Parathyroid adenoma (tissue), 2 donors: Measurements from ENCODE around the gene CACNA1G.

Experiments
- H2AFZ ChIP-seq: fragments of 300-600 bp; sonication (generic); one replicate; pipeline ENCODE4 v1.7.0; 2017; ENCODE audit warnings: antibody characterized with exemption, mild to moderate bottlenecking
- H3K27ac ChIP-seq: fragments of 300-600 bp; sonication (generic); one replicate; pipeline ENCODE4 v1.7.0; 2017
- H3K27me3 ChIP-seq: fragments of 300-600 bp; sonication (generic); one replicate; pipeline ENCODE4 v1.7.0; 2017; ENCODE audit warnings: low read length; ENCODE audit not compliant: control insufficient read depth, insufficient read depth
- H3K36me3 ChIP-seq: fragments of 300-600 bp; sonication (generic); one replicate; pipeline ENCODE4 v1.7.0; 2017; ENCODE audit warnings: low read length; ENCODE audit not compliant: control insufficient read depth, insufficient read depth
- H3K4me1 ChIP-seq: fragments of 300-600 bp; sonication (generic); one replicate; pipeline ENCODE4 v1.7.0; 2017; ENCODE audit warnings: control low read depth
- H3K4me2 ChIP-seq: fragments of 300-600 bp; sonication (generic); one replicate; pipeline ENCODE4 v1.7.0; 2017; ENCODE audit warnings: low read length
- H3K4me3 ChIP-seq: fragments of 300-600 bp; sonication (generic); one replicate; pipeline ENCODE4 v1.7.0; 2017; ENCODE audit warnings: low read depth, low read length
- H3K79me2 ChIP-seq: fragments of 300-600 bp; sonication (generic); one replicate; pipeline ENCODE4 v1.7.0; 2017; ENCODE audit warnings: control low read depth
- H3K9ac ChIP-seq: fragments of 300-600 bp; sonication (generic); one replicate; pipeline ENCODE4 v1.7.0; 2017; ENCODE audit warnings: mild to moderate bottlenecking
- H3K9me3 ChIP-seq: fragments of 300-600 bp; sonication (generic); one replicate; pipeline ENCODE4 v1.7.0; 2017; ENCODE audit warnings: low read length; ENCODE audit not compliant: control insufficient read depth
- TF ChIP-seq, protein P1 (sequence below): fragments of 300-600 bp; sonication (generic); IDR thresholded peaks from one replicate; pipeline ENCODE4 v1.7.0; 2017; ENCODE audit warnings: antibody characterized with exemption, mild to moderate bottlenecking
- donor health status: primary hyperparathyroidism.

Gene CACNA1G

GRCh38 chr17:50560185-50560824 lies at the start of gene CACNA1G:
TSS of gene CACNA1G (plus strand) at chr17:50560715. CDS start at chr17:50561460, 745 bp downstream.
- peaks cover 6% of the 10 kb centered on the region for H3K27me3 ChIP-seq
- no peaks in the 10 kb centered on the region for H3K9me3 ChIP-seq
- H3K79me2 ChIP-seq, result no peaks in the 10 kb centered on the region
- H3K4me2 ChIP-seq, result peak within 1 kb of the TSS; percentile 57
- H2AFZ ChIP-seq, result peak within 1 kb of the TSS; percentile 50
- TF ChIP-seq, protein P1, sequence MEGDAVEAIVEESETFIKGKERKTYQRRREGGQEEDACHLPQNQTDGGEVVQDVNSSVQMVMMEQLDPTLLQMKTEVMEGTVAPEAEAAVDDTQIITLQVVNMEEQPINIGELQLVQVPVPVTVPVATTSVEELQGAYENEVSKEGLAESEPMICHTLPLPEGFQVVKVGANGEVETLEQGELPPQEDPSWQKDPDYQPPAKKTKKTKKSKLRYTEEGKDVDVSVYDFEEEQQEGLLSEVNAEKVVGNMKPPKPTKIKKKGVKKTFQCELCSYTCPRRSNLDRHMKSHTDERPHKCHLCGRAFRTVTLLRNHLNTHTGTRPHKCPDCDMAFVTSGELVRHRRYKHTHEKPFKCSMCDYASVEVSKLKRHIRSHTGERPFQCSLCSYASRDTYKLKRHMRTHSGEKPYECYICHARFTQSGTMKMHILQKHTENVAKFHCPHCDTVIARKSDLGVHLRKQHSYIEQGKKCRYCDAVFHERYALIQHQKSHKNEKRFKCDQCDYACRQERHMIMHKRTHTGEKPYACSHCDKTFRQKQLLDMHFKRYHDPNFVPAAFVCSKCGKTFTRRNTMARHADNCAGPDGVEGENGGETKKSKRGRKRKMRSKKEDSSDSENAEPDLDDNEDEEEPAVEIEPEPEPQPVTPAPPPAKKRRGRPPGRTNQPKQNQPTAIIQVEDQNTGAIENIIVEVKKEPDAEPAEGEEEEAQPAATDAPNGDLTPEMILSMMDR, result no peak
- peaks cover 13% of the 10 kb centered on the region for H3K4me1 ChIP-seq
- H3K36me3 ChIP-seq, result no peaks in the 10 kb centered on the region
- no peak within 1 kb of the TSS for H3K27ac ChIP-seq
- H3K9ac ChIP-seq, result no peak within 1 kb of the TSS
- peak within 1 kb of the TSS; percentile 12 for H3K4me3 ChIP-seq

DNA sequence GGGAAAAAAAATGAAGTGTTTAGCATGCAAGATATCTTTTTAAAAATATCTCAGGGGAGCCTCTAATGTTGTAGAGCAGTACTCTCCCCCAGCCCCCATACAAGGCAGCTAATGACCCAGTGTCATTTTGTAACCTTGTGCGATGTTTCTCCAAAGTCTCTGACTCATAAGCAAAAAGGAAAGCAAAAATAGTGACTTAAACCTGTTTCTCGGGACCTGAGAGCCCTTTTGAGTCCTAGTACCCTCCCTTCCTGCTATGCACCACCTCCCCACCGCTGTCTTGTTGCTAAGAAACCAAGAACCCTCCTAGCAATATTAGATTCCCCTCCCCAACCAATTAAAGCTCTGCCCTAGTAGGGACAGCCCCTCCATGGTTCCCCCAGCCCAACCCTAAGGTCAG lies 49.5 kb upstream of the CACNA1G start:
- TF ChIP-seq, protein P1, result no peak
- Histone ChIP-seq H3K4me2 (peak overlapping the region; percentile 69), H2AFZ (peak overlapping the region; percentile 90), H3K9ac (peak overlapping the region; percentile 54), H3K27me3 (no peaks in the 10 kb centered on the region), H3K9me3 (no peaks in the 10 kb centered on the region), H3K4me3 (peak overlapping the region; percentile 51), H3K79me2 (no peaks in the 10 kb centered on the region), H3K36me3 (no peaks in the 10 kb centered on the region), H3K27ac (peak overlapping the region; percentile 100), H3K4me1 (peaks cover 51% of the 10 kb centered on the region)

GRCh38 chr17:50513495-50513894 lies 47.0 kb upstream of the CACNA1G start:
- Histone ChIP-seq H3K4me3 (no peak overlapping the region), H2AFZ (no peak overlapping the region), H3K9me3 (no peaks in the 10 kb centered on the region), H3K79me2 (no peaks in the 10 kb centered on the region), H3K9ac (no peak overlapping the region), H3K4me2 (no peak overlapping the region), H3K27me3 (no peaks in the 10 kb centered on the region), H3K4me1 (peaks cover 46% of the 10 kb centered on the region), H3K36me3 (no peaks in the 10 kb centered on the region), H3K27ac (no peak overlapping the region)
- TF ChIP-seq, protein P1, result no peak

GRCh38 chr17:50514388-50514787 lies 46.1 kb upstream of the CACNA1G start:
- H3K4me2 ChIP-seq, result no peak overlapping the region
- TF ChIP-seq, protein P1, result no peak
- H2AFZ ChIP-seq, result no peak overlapping the region
- no peaks in the 10 kb centered on the region for H3K36me3 ChIP-seq
- H3K27ac ChIP-seq, result no peak overlapping the region
- no peak overlapping the region for H3K9ac ChIP-seq
- H3K27me3 ChIP-seq, result no peaks in the 10 kb centered on the region
- no peak overlapping the region for H3K4me3 ChIP-seq
- H3K4me1 ChIP-seq, result peaks cover 39% of the 10 kb centered on the region
- no peaks in the 10 kb centered on the region for H3K79me2 ChIP-seq
- H3K9me3 ChIP-seq, result no peaks in the 10 kb centered on the region
